ENCODE data around the gene LPP.

DNA sequence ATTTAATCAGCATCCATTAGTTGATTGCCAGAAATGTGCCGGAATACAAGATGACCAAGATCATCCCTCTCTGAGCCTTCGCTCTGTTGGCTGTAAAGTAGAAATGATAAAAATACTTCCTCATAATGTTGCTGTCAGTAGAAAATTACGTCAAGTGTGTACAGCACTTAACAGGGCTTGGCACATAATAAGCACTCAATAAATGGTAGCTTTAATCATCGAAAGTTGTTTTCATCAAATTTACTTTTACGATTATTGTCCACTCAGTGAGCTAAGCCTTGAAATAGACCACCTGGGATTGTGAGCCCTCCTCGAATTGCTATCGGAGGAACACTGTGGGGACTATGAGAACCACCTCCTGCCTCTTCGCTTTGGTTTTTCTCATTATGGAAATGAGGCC, 716.5 kb downstream of the LPP start:
- TF ChIP-seq, protein P1, sequence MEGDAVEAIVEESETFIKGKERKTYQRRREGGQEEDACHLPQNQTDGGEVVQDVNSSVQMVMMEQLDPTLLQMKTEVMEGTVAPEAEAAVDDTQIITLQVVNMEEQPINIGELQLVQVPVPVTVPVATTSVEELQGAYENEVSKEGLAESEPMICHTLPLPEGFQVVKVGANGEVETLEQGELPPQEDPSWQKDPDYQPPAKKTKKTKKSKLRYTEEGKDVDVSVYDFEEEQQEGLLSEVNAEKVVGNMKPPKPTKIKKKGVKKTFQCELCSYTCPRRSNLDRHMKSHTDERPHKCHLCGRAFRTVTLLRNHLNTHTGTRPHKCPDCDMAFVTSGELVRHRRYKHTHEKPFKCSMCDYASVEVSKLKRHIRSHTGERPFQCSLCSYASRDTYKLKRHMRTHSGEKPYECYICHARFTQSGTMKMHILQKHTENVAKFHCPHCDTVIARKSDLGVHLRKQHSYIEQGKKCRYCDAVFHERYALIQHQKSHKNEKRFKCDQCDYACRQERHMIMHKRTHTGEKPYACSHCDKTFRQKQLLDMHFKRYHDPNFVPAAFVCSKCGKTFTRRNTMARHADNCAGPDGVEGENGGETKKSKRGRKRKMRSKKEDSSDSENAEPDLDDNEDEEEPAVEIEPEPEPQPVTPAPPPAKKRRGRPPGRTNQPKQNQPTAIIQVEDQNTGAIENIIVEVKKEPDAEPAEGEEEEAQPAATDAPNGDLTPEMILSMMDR (IDR thresholded peaks at IDR 0.05) = no peak
- no peak for TF ChIP-seq POLR2A (IDR thresholded peaks at IDR 0.05; ENCODE audit: low read depth)
- TF ChIP-seq POLR2AphosphoS5 (IDR thresholded peaks at IDR 0.05) = no peak
- TF ChIP-seq EP300 (IDR thresholded peaks at IDR 0.05) = no peak
